ENCODE results near the gene AEN. TPM values are rescaled to one million over a fixed set of nuclear protein-coding genes. Genes with fewer than 3 reads are reported as not detected.

Gene AEN
- total and polyA plus RNA-seq, 2 of the 8 experiments (the other 6 are each of a cell fraction or from before 2014, with no cell fraction given), result 112 to 122 TPM

- TF ChIP-seq, protein P1, sequence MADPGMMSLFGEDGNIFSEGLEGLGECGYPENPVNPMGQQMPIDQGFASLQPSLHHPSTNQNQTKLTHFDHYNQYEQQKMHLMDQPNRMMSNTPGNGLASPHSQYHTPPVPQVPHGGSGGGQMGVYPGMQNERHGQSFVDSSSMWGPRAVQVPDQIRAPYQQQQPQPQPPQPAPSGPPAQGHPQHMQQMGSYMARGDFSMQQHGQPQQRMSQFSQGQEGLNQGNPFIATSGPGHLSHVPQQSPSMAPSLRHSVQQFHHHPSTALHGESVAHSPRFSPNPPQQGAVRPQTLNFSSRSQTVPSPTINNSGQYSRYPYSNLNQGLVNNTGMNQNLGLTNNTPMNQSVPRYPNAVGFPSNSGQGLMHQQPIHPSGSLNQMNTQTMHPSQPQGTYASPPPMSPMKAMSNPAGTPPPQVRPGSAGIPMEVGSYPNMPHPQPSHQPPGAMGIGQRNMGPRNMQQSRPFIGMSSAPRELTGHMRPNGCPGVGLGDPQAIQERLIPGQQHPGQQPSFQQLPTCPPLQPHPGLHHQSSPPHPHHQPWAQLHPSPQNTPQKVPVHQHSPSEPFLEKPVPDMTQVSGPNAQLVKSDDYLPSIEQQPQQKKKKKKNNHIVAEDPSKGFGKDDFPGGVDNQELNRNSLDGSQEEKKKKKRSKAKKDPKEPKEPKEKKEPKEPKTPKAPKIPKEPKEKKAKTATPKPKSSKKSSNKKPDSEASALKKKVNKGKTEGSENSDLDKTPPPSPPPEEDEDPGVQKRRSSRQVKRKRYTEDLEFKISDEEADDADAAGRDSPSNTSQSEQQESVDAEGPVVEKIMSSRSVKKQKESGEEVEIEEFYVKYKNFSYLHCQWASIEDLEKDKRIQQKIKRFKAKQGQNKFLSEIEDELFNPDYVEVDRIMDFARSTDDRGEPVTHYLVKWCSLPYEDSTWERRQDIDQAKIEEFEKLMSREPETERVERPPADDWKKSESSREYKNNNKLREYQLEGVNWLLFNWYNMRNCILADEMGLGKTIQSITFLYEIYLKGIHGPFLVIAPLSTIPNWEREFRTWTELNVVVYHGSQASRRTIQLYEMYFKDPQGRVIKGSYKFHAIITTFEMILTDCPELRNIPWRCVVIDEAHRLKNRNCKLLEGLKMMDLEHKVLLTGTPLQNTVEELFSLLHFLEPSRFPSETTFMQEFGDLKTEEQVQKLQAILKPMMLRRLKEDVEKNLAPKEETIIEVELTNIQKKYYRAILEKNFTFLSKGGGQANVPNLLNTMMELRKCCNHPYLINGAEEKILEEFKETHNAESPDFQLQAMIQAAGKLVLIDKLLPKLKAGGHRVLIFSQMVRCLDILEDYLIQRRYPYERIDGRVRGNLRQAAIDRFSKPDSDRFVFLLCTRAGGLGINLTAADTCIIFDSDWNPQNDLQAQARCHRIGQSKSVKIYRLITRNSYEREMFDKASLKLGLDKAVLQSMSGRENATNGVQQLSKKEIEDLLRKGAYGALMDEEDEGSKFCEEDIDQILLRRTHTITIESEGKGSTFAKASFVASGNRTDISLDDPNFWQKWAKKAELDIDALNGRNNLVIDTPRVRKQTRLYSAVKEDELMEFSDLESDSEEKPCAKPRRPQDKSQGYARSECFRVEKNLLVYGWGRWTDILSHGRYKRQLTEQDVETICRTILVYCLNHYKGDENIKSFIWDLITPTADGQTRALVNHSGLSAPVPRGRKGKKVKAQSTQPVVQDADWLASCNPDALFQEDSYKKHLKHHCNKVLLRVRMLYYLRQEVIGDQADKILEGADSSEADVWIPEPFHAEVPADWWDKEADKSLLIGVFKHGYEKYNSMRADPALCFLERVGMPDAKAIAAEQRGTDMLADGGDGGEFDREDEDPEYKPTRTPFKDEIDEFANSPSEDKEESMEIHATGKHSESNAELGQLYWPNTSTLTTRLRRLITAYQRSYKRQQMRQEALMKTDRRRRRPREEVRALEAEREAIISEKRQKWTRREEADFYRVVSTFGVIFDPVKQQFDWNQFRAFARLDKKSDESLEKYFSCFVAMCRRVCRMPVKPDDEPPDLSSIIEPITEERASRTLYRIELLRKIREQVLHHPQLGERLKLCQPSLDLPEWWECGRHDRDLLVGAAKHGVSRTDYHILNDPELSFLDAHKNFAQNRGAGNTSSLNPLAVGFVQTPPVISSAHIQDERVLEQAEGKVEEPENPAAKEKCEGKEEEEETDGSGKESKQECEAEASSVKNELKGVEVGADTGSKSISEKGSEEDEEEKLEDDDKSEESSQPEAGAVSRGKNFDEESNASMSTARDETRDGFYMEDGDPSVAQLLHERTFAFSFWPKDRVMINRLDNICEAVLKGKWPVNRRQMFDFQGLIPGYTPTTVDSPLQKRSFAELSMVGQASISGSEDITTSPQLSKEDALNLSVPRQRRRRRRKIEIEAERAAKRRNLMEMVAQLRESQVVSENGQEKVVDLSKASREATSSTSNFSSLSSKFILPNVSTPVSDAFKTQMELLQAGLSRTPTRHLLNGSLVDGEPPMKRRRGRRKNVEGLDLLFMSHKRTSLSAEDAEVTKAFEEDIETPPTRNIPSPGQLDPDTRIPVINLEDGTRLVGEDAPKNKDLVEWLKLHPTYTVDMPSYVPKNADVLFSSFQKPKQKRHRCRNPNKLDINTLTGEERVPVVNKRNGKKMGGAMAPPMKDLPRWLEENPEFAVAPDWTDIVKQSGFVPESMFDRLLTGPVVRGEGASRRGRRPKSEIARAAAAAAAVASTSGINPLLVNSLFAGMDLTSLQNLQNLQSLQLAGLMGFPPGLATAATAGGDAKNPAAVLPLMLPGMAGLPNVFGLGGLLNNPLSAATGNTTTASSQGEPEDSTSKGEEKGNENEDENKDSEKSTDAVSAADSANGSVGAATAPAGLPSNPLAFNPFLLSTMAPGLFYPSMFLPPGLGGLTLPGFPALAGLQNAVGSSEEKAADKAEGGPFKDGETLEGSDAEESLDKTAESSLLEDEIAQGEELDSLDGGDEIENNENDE (IDR thresholded peaks at IDR 0.05; ENCODE audit: insufficient replicate concordance, low read length), result no peak
- TF ChIP-seq, protein P2, sequence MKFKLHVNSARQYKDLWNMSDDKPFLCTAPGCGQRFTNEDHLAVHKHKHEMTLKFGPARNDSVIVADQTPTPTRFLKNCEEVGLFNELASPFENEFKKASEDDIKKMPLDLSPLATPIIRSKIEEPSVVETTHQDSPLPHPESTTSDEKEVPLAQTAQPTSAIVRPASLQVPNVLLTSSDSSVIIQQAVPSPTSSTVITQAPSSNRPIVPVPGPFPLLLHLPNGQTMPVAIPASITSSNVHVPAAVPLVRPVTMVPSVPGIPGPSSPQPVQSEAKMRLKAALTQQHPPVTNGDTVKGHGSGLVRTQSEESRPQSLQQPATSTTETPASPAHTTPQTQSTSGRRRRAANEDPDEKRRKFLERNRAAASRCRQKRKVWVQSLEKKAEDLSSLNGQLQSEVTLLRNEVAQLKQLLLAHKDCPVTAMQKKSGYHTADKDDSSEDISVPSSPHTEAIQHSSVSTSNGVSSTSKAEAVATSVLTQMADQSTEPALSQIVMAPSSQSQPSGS (IDR thresholded peaks at IDR 0.05; ENCODE audit: low read length), result no peak
- TF ChIP-seq TAF1 (IDR thresholded peaks at IDR 0.05; ENCODE audit: low read depth, low read length) (no peak), SIRT6 (IDR thresholded peaks at IDR 0.05; ENCODE audit: low read length) (no peak), EGR1 (IDR thresholded peaks at IDR 0.05; ENCODE audit: borderline replicate concordance, low read depth, low read length) (no peak)
Observed at GRCh38 chr15:88657326-88658069, 36.4 kb downstream of the AEN start (continued).
